ENCODE data around the gene TRHDE. TPM values are rescaled to one million over a fixed set of nuclear protein-coding genes. Genes with fewer than 3 reads are reported as not detected.

TRHDE gene
- total RNA-seq, 1 donor from 2014 or later, result 0.64 TPM

- Mint-ChIP-seq H3K4me1 (ENCODE audit: unreplicated experiment) (no peaks in the 10 kb centered on the region), H3K36me3 (ENCODE audit: unreplicated experiment) (no peaks in the 10 kb centered on the region), H3K27ac (ENCODE audit: unreplicated experiment) (no peak overlapping the region), H3K4me3 (ENCODE audit: unreplicated experiment) (no peak overlapping the region), H3K9me3 (ENCODE audit: unreplicated experiment) (no peaks in the 10 kb centered on the region), H3K27me3 (ENCODE audit: unreplicated experiment) (peaks cover 8% of the 10 kb centered on the region)
- no peak for DNase-seq (ENCODE audit: extremely low spot score, unreplicated experiment)
- TF ChIP-seq, protein P1, sequence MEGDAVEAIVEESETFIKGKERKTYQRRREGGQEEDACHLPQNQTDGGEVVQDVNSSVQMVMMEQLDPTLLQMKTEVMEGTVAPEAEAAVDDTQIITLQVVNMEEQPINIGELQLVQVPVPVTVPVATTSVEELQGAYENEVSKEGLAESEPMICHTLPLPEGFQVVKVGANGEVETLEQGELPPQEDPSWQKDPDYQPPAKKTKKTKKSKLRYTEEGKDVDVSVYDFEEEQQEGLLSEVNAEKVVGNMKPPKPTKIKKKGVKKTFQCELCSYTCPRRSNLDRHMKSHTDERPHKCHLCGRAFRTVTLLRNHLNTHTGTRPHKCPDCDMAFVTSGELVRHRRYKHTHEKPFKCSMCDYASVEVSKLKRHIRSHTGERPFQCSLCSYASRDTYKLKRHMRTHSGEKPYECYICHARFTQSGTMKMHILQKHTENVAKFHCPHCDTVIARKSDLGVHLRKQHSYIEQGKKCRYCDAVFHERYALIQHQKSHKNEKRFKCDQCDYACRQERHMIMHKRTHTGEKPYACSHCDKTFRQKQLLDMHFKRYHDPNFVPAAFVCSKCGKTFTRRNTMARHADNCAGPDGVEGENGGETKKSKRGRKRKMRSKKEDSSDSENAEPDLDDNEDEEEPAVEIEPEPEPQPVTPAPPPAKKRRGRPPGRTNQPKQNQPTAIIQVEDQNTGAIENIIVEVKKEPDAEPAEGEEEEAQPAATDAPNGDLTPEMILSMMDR (IDR thresholded peaks at IDR 0.05), result no peak
These were observed 133.9 kb downstream of the TRHDE start for GRCh38 chr12:72406111-72406510.

GRCh38 chr12:72432037-72432604, 160.0 kb downstream of the TRHDE start:
- Mint-ChIP-seq H3K27me3 (ENCODE audit: unreplicated experiment) (no peaks in the 10 kb centered on the region), H3K4me3 (ENCODE audit: unreplicated experiment) (no peak overlapping the region), H3K27ac (ENCODE audit: unreplicated experiment) (no peak overlapping the region), H3K9me3 (ENCODE audit: unreplicated experiment) (peaks cover 4% of the 10 kb centered on the region), H3K36me3 (ENCODE audit: unreplicated experiment) (no peaks in the 10 kb centered on the region), H3K4me1 (ENCODE audit: unreplicated experiment) (no peaks in the 10 kb centered on the region)
- DNase-seq (ENCODE audit: extremely low spot score, unreplicated experiment), result no peak
- TF ChIP-seq, protein P1 (IDR thresholded peaks at IDR 0.05), result no peak

DNA sequence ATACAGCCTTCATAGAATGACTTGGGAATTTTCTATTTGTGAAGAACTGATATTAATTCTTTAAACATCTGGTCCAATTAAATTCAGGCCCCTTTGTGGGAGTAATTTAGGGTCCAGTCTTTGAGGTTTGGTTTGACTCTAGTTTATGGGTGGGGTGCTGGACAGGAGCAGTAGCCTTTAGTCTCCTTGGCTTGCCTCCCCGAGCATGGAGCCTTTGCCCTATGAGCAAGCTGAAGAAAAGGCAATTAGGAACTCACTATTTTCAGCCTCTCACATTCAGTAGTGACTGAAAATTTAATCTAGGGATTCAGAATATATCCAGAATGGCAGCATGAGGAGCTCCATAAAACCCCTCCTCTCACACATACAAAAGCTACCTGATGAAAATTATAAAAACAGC, 161.1 kb downstream of the TRHDE start:
- H3K9me3 Mint-ChIP-seq (ENCODE audit: unreplicated experiment), result peaks cover 4% of the 10 kb centered on the region
- H3K4me1 Mint-ChIP-seq (ENCODE audit: unreplicated experiment), result no peaks in the 10 kb centered on the region
- H3K4me3 Mint-ChIP-seq (ENCODE audit: unreplicated experiment), result no peak overlapping the region
- no peak for DNase-seq (ENCODE audit: extremely low spot score, unreplicated experiment)
- H3K36me3 Mint-ChIP-seq (ENCODE audit: unreplicated experiment), result no peaks in the 10 kb centered on the region
- H3K27ac Mint-ChIP-seq (ENCODE audit: unreplicated experiment), result no peak overlapping the region
- H3K27me3 Mint-ChIP-seq (ENCODE audit: unreplicated experiment), result no peaks in the 10 kb centered on the region
- TF ChIP-seq, protein P1 (IDR thresholded peaks at IDR 0.05), result no peak

GRCh38 chr12:72434999-72435398, 162.8 kb downstream of the TRHDE start:
- no peak for DNase-seq (ENCODE audit: extremely low spot score, unreplicated experiment)
- H3K9me3 Mint-ChIP-seq (ENCODE audit: unreplicated experiment), result peaks cover 15% of the 10 kb centered on the region
- no peaks in the 10 kb centered on the region for H3K36me3 Mint-ChIP-seq (ENCODE audit: unreplicated experiment)
- TF ChIP-seq, protein P1 (IDR thresholded peaks at IDR 0.05), result no peak
- H3K4me3 Mint-ChIP-seq (ENCODE audit: unreplicated experiment), result no peak overlapping the region
- no peaks in the 10 kb centered on the region for H3K27me3 Mint-ChIP-seq (ENCODE audit: unreplicated experiment)
- no peak overlapping the region for H3K27ac Mint-ChIP-seq (ENCODE audit: unreplicated experiment)
- H3K4me1 Mint-ChIP-seq (ENCODE audit: unreplicated experiment), result no peaks in the 10 kb centered on the region

DNA sequence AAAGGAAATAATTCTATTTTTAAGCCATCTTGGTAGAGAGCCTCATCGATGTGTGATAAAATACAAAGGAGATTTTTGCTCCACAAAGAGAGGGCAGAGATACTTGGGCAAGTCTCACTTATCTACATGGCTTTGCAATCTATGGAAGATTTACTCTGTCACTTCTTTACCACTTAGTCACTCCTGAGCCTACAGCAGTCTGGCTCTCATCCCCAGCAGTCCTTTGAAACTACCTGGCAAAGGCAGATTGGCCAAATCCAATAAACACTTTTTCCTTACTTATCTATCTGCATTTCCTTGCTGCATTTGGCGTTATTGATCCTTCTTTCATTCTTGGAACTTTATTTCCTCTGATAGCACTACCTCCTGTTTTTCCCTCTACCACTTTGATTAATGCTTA, 170.0 kb downstream of the TRHDE start:
- Mint-ChIP-seq H3K4me1 (ENCODE audit: unreplicated experiment) (no peaks in the 10 kb centered on the region), H3K36me3 (ENCODE audit: unreplicated experiment) (no peaks in the 10 kb centered on the region), H3K4me3 (ENCODE audit: unreplicated experiment) (no peak overlapping the region), H3K9me3 (ENCODE audit: unreplicated experiment) (peaks cover 16% of the 10 kb centered on the region), H3K27ac (ENCODE audit: unreplicated experiment) (no peak overlapping the region), H3K27me3 (ENCODE audit: unreplicated experiment) (no peaks in the 10 kb centered on the region)
- DNase-seq (ENCODE audit: extremely low spot score, unreplicated experiment), result no peak
- TF ChIP-seq, protein P1 (IDR thresholded peaks at IDR 0.05), result no peak
